GM19397 (cell line): Measurements from ENCODE around the gene PRH1.

Source experiments
- ATAC-seq: cut with Tn5 transposase; IDR thresholded peaks from one replicate; pipeline ENCODE4 v1.9.1; 2021; ENCODE audit warnings: mild to moderate bottlenecking, moderate library complexity; ENCODE audit not compliant: unreplicated experiment

The PRH1 gene

GRCh38 chr12:10884086-10884725 is at the start of gene PRH1:
Gene PRH1 (minus strand): TSS chr12:10884255. CDS start chr12:10884217, 38 bp downstream.
- ATAC-seq, result no peak

DNA sequence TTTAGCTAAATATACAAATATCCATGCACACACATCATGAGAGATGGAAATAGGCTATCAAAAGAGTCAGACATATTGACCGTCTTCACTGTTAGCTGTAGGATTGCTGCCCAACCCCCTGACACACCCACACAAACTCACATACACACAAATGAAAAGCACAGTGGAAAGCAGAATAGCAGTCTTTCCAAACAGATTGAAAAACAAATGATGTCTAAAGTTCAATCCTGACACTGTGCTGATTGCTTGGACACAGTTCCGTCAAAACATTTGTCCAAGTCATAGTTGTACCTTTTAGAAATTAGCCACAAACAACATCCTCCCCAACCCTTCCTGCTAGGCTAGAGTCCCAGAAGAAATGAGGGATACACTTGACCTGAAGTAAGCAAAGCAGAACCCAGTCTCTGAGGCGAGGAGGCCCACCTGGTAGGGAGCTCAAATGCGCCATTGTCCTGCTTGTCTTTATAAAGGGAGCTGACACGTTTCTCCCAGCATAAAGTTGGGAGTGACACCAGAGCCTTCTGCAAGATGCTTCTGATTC is 44.8 kb upstream of the PRH1 start, which contains the start of gene PRH2:
Gene PRH2 (plus strand): TSS at position 491 of the 541 bp plus-strand sequence. CDS start 38 bp downstream, at position 529.
- no peak for ATAC-seq

DNA sequence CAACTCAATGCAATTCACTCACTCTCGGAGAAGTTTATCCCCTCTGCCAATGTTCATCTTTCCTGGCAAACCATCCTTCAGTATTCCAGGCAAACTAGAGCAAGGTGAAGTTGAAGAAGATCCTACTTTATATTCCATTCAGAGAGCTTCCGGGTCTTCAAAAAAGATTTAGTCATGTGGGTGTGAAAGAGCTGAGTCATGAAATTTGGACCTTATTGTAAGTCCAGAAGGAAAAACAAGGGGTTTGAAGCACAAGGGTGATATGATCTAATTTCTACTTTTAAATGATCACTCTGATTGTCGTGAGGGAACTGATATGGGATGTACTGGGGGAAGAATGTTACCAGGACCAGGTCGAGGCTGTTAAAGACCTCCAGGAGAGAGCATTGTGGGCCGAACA is 42.2 kb upstream of the PRH1 start:
- no peak for ATAC-seq

- ATAC-seq, result no peak
These were observed 35.8 kb upstream of the PRH1 start for GRCh38 chr12:10919809-10920208.

DNA sequence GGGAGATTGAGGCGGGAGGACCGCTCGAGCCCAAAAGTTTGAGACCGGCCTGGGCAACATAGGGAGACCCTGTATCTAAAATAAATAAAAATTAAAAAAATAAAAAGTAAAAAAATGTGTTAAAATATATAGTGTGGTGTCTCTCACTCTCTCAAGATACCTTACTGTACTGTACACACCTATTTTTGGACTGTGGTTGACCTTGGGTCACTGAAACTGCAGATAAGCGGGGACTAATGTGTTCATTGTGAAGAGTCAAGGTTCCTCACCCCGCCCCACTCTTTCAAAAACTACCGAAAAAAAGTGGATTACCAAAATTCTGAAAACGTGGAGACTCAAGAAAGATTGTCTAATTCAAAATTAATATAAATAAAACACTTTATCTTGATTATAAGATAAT is 26.3 kb upstream of the PRH1 start:
- ATAC-seq, result no peak

DNA sequence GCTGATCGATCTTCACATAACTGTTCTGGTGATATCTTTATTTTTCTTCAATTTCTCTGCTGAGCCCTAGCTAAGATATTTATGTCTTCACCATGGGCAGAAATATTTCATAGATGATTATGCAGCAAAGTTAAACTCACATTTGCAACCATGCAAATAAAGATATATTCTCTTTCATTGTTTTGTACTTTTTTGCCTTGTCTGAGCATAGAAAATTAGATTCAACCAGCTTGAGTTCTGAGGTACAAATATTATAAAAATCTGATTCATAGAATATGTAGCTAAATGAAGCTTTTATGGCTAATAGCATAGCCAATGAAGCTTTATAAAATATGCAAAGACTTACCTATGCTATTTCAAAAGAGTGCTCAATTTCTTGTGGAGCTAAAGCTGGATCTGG is 25.4 kb upstream of the PRH1 start, which contains the start of gene TAS2R13:
Gene TAS2R13 (minus strand): TSS at position 101 of the 400 bp plus-strand sequence. CDS start 264 bp downstream, outside the sequence.
- ATAC-seq, result no peak

- no peak for ATAC-seq
These were observed 20.6 kb upstream of the PRH1 start for GRCh38 chr12:10904686-10905085.

- no peak for ATAC-seq
These were observed 17.4 kb upstream of the PRH1 start for GRCh38 chr12:10901427-10901826.

- ATAC-seq, result no peak
These were observed 16.9 kb upstream of the PRH1 start for GRCh38 chr12:10900972-10901371.

- ATAC-seq, result no peak
These were observed 16.5 kb upstream of the PRH1 start for GRCh38 chr12:10900530-10900929.

DNA sequence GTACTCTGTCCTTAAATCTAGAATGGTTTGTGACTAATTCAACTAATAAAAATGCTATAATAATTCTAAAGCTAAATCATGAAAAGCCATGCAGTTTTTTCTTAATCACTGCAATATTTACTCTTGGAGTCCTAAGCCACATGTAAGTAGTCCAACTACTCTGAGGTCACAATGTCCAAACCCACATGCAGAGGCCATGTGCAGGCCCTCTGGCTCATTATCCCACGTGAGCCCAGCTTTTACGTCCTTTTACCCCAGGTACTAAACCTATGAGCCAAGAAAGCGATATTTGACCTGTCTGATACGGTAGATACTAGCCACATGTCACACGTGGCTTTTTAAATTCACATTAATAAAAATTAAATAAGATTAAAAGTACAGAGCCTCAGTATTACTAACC is 12.8 kb upstream of the PRH1 start:
- no peak for ATAC-seq

DNA sequence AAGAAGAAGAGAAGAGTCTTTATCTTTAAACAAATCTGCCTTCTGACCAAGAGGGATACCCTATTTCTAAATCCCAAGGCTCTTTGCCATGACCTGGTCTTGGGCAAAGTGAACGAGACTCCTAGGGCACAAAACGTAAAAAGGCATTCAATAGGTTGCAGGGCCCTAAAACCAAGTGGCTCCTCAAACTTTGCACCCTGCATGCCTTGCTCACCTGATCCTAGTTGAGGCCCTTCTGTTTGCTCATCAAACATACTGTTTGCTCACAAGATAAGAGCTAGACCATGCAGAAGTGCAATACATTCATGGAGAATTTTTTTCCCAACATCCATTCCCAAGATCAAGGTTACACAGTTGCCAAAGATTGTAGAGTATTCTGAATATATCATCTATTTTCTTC is 7.9 kb upstream of the PRH1 start:
- ATAC-seq, result no peak

GRCh38 chr12:10889226-10889625 is 5.2 kb upstream of the PRH1 start:
- no peak for ATAC-seq

GRCh38 chr12:10873378-10873777 is 10.7 kb downstream of the PRH1 start:
- ATAC-seq, result no peak

DNA sequence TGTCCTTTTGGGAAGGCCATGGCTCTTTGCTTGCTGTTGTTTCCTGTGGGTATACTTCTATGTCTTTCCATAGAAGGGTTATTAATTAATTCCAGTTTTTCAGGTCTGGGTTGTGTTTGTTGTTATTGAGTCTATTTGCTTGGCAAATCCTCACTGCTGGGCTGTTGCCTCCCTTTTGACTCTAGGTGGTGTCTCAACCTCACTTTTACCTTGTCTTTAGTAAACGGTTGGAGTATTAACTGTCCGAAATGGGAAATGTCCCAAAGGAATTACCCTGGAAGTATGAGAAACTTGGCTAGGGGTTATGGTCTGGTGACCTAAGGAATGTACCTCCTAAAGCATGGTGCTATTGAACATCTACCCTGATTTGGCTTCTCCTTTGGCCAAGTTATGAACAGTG is 16.7 kb downstream of the PRH1 start:
- ATAC-seq, result no peak

GRCh38 chr12:10863512-10864218 is 20.4 kb downstream of the PRH1 start:
- ATAC-seq, result no peak

GRCh38 chr12:10861366-10861765 is 22.7 kb downstream of the PRH1 start:
- ATAC-seq, result no peak

DNA sequence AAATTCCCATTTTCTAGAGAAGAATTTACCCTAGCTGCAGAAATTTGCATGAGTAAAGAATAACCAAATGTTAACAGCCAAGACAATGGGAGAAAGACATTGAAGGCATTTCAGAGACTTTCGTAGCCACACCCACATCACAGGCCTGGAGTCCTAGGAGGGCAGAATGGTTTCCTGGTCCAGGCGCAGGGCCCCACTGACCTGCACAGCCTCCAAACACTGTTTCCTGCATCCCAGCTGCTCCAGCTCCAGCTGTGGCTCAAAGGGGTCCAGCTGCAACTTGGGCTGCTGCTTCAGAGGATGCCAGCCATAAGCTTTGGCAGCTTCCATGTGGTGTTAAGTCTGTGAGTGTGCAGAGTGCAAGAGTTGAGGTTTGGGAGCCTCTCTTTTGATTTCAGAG is 28.2 kb downstream of the PRH1 start:
- no peak for ATAC-seq

DNA sequence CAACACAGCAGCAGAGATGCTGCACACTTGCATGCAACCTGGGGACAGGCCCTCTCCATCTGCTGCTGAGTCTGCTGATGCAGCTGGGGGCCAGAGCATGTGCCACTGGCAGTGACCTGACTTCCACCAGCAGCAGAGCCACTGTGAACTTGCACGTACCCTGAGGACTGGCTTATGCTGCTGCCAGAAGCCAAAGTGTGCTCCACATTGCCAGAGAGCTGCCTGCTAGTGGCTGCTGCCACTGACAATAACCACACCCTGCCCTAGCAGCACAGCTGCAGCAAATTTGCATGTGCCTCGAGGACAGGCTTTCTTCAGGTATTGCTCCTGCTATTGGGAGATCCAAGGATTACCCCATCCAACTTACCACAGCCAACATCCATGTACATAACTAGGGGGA is 30.3 kb downstream of the PRH1 start:
- no peak for ATAC-seq

- ATAC-seq, result no peak
These were observed 32.7 kb downstream of the PRH1 start for GRCh38 chr12:10851243-10851858.

DNA sequence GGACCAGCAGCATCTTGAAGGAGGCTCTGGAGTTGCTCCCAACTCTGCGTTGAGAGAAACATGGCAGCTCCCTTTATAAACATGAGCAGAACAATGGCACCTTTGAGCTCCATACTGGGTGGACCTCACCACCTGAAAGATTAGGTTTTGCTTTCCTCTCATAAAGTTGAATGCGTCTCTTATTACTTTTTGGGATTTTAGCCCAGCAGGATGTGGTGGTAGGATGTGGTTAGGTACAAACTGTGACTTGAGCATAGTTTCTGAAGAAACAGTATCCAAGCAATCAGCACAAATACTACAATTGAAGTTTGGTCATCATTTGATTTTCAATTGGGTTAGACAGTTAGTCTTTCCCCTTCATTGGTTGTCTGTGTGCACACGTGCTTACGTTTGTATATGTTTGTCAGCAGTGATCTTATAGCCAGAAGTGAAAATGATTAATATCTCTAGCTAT is 34.6 kb downstream of the PRH1 start, which contains the start of gene PRR4:
Gene PRR4 (minus strand): TSS at position 51 of the 454 bp plus-strand sequence. CDS start 38 bp downstream, at position 13.
- ATAC-seq, result no peak
